Measurements from ENCODE around the gene CLIC4. TPM values are rescaled to one million over a fixed set of nuclear protein-coding genes. Genes with fewer than 3 reads are reported as not detected.

The CLIC4 gene
- total and polyA plus RNA-seq, 9 of the 15 experiments (the other 6 are each of a cell fraction or from before 2014, with no cell fraction given), result 16.0 to 67.5 (median 38.4) TPM

- TF ChIP-seq ZNF589 (CRISPR knock-in tag; IDR thresholded peaks at IDR 0.05; ENCODE audit: low read depth), result peak; percentile 76; the same call in 1 of the 2 replicates
- no peak for TF ChIP-seq ZNF143 (CRISPR knock-in tag; IDR thresholded peaks at IDR 0.05)
- peak; percentile 69; the same call in 1 of the 2 replicates for TF ChIP-seq KLF1 (tag; IDR thresholded peaks at IDR 0.05)
- no peak for TF ChIP-seq ELK1 (CRISPR knock-in tag; IDR thresholded peaks at IDR 0.05)
- TF ChIP-seq JUNB (CRISPR knock-in tag; conservative IDR thresholded peaks at IDR 0.05), result peak; percentile 53; the same call in 1 of the 2 replicates
- 0 out of 2 replicates have a peak, but pooled peaks have one; percentile 60 for TF ChIP-seq PRMT5 (CRISPR knock-in tag; IDR thresholded peaks at IDR 0.05)
- TF ChIP-seq, protein P1, sequence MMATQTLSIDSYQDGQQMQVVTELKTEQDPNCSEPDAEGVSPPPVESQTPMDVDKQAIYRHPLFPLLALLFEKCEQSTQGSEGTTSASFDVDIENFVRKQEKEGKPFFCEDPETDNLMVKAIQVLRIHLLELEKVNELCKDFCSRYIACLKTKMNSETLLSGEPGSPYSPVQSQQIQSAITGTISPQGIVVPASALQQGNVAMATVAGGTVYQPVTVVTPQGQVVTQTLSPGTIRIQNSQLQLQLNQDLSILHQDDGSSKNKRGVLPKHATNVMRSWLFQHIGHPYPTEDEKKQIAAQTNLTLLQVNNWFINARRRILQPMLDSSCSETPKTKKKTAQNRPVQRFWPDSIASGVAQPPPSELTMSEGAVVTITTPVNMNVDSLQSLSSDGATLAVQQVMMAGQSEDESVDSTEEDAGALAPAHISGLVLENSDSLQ (IDR thresholded peaks at IDR 0.05), result peak; percentile 80
- TF ChIP-seq MAFG (tag; conservative IDR thresholded peaks at IDR 0.05), result no peak
- TF ChIP-seq, protein P2, sequence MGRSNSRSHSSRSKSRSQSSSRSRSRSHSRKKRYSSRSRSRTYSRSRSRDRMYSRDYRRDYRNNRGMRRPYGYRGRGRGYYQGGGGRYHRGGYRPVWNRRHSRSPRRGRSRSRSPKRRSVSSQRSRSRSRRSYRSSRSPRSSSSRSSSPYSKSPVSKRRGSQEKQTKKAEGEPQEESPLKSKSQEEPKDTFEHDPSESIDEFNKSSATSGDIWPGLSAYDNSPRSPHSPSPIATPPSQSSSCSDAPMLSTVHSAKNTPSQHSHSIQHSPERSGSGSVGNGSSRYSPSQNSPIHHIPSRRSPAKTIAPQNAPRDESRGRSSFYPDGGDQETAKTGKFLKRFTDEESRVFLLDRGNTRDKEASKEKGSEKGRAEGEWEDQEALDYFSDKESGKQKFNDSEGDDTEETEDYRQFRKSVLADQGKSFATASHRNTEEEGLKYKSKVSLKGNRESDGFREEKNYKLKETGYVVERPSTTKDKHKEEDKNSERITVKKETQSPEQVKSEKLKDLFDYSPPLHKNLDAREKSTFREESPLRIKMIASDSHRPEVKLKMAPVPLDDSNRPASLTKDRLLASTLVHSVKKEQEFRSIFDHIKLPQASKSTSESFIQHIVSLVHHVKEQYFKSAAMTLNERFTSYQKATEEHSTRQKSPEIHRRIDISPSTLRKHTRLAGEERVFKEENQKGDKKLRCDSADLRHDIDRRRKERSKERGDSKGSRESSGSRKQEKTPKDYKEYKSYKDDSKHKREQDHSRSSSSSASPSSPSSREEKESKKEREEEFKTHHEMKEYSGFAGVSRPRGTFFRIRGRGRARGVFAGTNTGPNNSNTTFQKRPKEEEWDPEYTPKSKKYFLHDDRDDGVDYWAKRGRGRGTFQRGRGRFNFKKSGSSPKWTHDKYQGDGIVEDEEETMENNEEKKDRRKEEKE (IDR thresholded peaks at IDR 0.05; ENCODE audit: borderline replicate concordance in 1 of 2, control insufficient read depth in 1 of 2, low read depth in 2 of 2, low read length in 1 of 2), result no peak
- peak; percentile 40 for TF ChIP-seq TEAD4 (IDR thresholded peaks at IDR 0.05; ENCODE audit: low read length)
- no peak for TF ChIP-seq TEAD4 (CRISPR knock-in tag; IDR thresholded peaks at IDR 0.05; ENCODE audit: borderline replicate concordance)
- TF ChIP-seq ZNF431 (CRISPR knock-in tag; IDR thresholded peaks at IDR 0.05), result 0 out of 2 replicates have a peak, but pooled peaks have one; percentile 62
- 0 out of 2 replicates have a peak, but pooled peaks have one; percentile 21 for TF ChIP-seq ZNF165 (CRISPR knock-in tag; IDR thresholded peaks at IDR 0.05; ENCODE audit: borderline replicate concordance)
- TF ChIP-seq TRIM24 (IDR thresholded peaks at IDR 0.05), result peak in 1 of 2 experiments; percentile 55; a peak in 1 of 4 replicates
- TF ChIP-seq ZNF316 (IDR thresholded peaks at IDR 0.05), result no peak
- TF ChIP-seq HDAC1 (IDR thresholded peaks at IDR 0.05), result peak in 1 of 2 experiments; percentile 87; a peak in 2 of 4 replicates
- TF ChIP-seq CHCHD3 (CRISPR knock-in tag; IDR thresholded peaks at IDR 0.05), result no peak
- TF ChIP-seq NCOA2 (IDR thresholded peaks at IDR 0.05; ENCODE audit: partially characterized antibody in 2 of 2), result no peak
- TF ChIP-seq NR3C1 (CRISPR knock-in tag; IDR thresholded peaks at IDR 0.05), result 0 out of 2 replicates have a peak, but pooled peaks have one; percentile 55
- TF ChIP-seq, protein P3, sequence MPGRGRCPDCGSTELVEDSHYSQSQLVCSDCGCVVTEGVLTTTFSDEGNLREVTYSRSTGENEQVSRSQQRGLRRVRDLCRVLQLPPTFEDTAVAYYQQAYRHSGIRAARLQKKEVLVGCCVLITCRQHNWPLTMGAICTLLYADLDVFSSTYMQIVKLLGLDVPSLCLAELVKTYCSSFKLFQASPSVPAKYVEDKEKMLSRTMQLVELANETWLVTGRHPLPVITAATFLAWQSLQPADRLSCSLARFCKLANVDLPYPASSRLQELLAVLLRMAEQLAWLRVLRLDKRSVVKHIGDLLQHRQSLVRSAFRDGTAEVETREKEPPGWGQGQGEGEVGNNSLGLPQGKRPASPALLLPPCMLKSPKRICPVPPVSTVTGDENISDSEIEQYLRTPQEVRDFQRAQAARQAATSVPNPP (IDR thresholded peaks at IDR 0.05; ENCODE audit: borderline replicate concordance, insufficient read depth, insufficient read length), result no peak
Observed at GRCh38 chr1:24847995-24848881, 103.0 kb downstream of the CLIC4 start (continued).

Measured in K562 (cell line).